ENCODE results near the gene ARNT2. TPM values are rescaled to one million over a fixed set of nuclear protein-coding genes. Genes with fewer than 3 reads are reported as not detected.

Gene ARNT2
- total RNA-seq, 1 experiment from 2014 or later: 7.0 TPM

GRCh38 chr15:80433836-80434235 lies 29.7 kb downstream of the ARNT2 start (continued):
- no peak for TF ChIP-seq CREB1 (CRISPR knock-in tag; IDR thresholded peaks at IDR 0.05)
- no peak for TF ChIP-seq NR3C1 (CRISPR knock-in tag; conservative IDR thresholded peaks at IDR 0.05; ENCODE audit: low read depth)
- no peak for TF ChIP-seq SOX15 (CRISPR knock-in tag; IDR thresholded peaks at IDR 0.05)
- TF ChIP-seq ZMAT4 (CRISPR knock-in tag; IDR thresholded peaks at IDR 0.05): no peak

GRCh38 chr15:80434926-80435720 lies 30.9 kb downstream of the ARNT2 start:
- H3K27me3 Mint-ChIP-seq (ENCODE audit: low read depth): no peaks in the 10 kb centered on the region; the same call in 1 of the 2 replicates
- DNase-seq (ENCODE audit: low spot score): no peak
- H3K9me3 Mint-ChIP-seq: no peaks in the 10 kb centered on the region
- CTCF ChIA-PET: interaction anchor here (1.2 kb wide), 1 partner anchor 16 kb away, joined by 5 read pairs; no protein-coding TSS in a partner anchor
- no peak overlapping the region for H3K4me3 Mint-ChIP-seq
- no peak; the same call in 1 of the 2 replicates for ATAC-seq
- no peak overlapping the region for H3K27ac Mint-ChIP-seq
- peaks cover 5% of the 10 kb centered on the region for H3K4me1 Mint-ChIP-seq
- no peak for TF ChIP-seq ARID4B (CRISPR knock-in tag; IDR thresholded peaks at IDR 0.05; ENCODE audit: borderline replicate concordance)
- H3K36me3 Mint-ChIP-seq: no peaks in the 10 kb centered on the region
- POLR2A ChIA-PET: interaction anchor here (0.6 kb wide), 1 partner anchor 398 kb away, joined by 3 read pairs; no protein-coding TSS in a partner anchor

GRCh38 chr15:80436511-80437307 lies 32.5 kb downstream of the ARNT2 start:
- no peak overlapping the region for H3K4me3 Mint-ChIP-seq
- ChIA-PET CTCF (no interaction called here), POLR2A (no interaction called here)
- TF ChIP-seq GTF2I (CRISPR knock-in tag; conservative IDR thresholded peaks at IDR 0.05) (no peak), ZNF232 (CRISPR knock-in tag; IDR thresholded peaks at IDR 0.05) (no peak), ELF4 (CRISPR knock-in tag; IDR thresholded peaks at IDR 0.05; ENCODE audit: low read depth) (no peak), ZNF138 (CRISPR knock-in tag; conservative IDR thresholded peaks at IDR 0.05) (no peak), ZNF671 (CRISPR knock-in tag; IDR thresholded peaks at IDR 0.05) (no peak), JUN (CRISPR knock-in tag; IDR thresholded peaks at IDR 0.05) (no peak), SMAD3 (CRISPR knock-in tag; IDR thresholded peaks at IDR 0.05; ENCODE audit: borderline replicate concordance) (no peak), GABPB1 (CRISPR knock-in tag; IDR thresholded peaks at IDR 0.05) (no peak), ERG (CRISPR knock-in tag; IDR thresholded peaks at IDR 0.05) (no peak), ZNF425 (CRISPR knock-in tag; conservative IDR thresholded peaks at IDR 0.05) (no peak), MXD4 (CRISPR knock-in tag; IDR thresholded peaks at IDR 0.05; ENCODE audit: borderline replicate concordance) (no peak), ZNF396 (CRISPR knock-in tag; IDR thresholded peaks at IDR 0.05; ENCODE audit: borderline replicate concordance) (no peak)
- no peaks in the 10 kb centered on the region for H3K9me3 Mint-ChIP-seq
- ATAC-seq (no peak), DNase-seq (ENCODE audit: low spot score) (no peak)
- H3K36me3 Mint-ChIP-seq: no peaks in the 10 kb centered on the region
- H3K27ac Mint-ChIP-seq: no peak overlapping the region
- peaks cover 12% of the 10 kb centered on the region for H3K4me1 Mint-ChIP-seq
- H3K27me3 Mint-ChIP-seq (ENCODE audit: low read depth): no peaks in the 10 kb centered on the region
